K562 (cell line): ENCODE data around the gene FAM20C. TPM values are rescaled to one million over a fixed set of nuclear protein-coding genes. Genes with fewer than 3 reads are reported as not detected.

Experiments used
- CBFA2T3 ChIP-seq: fragments of 450-650 bp; IDR thresholded peaks from 2 replicates; pipeline ENCODE4 v1.6.1; 2017
- COPS2 ChIP-seq: fragments of 450-650 bp; conservative IDR thresholded peaks from 2 replicates; pipeline ENCODE4 v1.6.1; 2016; ENCODE audit warnings: mild to moderate bottlenecking, moderate library complexity
- GABPB2 ChIP-seq: fragments of 250-450 bp; sonication (Bioruptor Pico); conservative IDR thresholded peaks from 2 replicates; pipeline ENCODE4 v1.5.1; 2021; ENCODE audit warnings: mild to moderate bottlenecking
- HMG20B ChIP-seq: fragments of 250-450 bp; sonication (Bioruptor Pico); IDR thresholded peaks from 2 replicates; pipeline ENCODE4 v1.5.0; 2021; ENCODE audit warnings: mild to moderate bottlenecking
- IRF1 ChIP-seq: sonication (generic); formaldehyde crosslinking; IDR thresholded peaks from 2 replicates; pipeline ENCODE4 v1.8.0; 2022; ENCODE audit warnings: missing genetic modification reagents, mild to moderate bottlenecking, borderline replicate concordance
- KDM1A ChIP-seq, 2 experiments: fragments of 450-650 bp; IDR thresholded peaks; 2 replicates each; pipeline ENCODE4 v1.6.1; 2016; ENCODE audit warnings: mild to moderate bottlenecking in 2 of 2
- KLF1 ChIP-seq: fragments of 450-650 bp; IDR thresholded peaks from 2 replicates; pipeline ENCODE4 v1.6.1; 2016; ENCODE audit warnings: missing genetic modification characterization, missing compliant biosample characterization
- NELFE ChIP-seq: IDR thresholded peaks from 2 replicates; pipeline ENCODE4 v1.6.1; 2011; ENCODE audit warnings: mild to moderate bottlenecking; ENCODE audit not compliant: insufficient read depth, insufficient read length
- NR2F6 ChIP-seq: fragments of 450-650 bp; formaldehyde crosslinking; IDR thresholded peaks from 2 replicates; pipeline ENCODE4 v1.4.0; 2020; ENCODE audit warnings: mild to moderate bottlenecking
- PHF21A ChIP-seq: fragments of 450-650 bp; IDR thresholded peaks from 2 replicates; pipeline ENCODE4 v1.6.1; 2017; ENCODE audit warnings: low read depth, borderline replicate concordance
- PTTG1 ChIP-seq: fragments of 450-650 bp; IDR thresholded peaks from 2 replicates; pipeline ENCODE4 v1.6.1; 2016; ENCODE audit warnings: low read depth, mild to moderate bottlenecking, missing genetic modification characterization, missing compliant biosample characterization
- SIN3B ChIP-seq: fragments of 450-650 bp; IDR thresholded peaks from 2 replicates; pipeline ENCODE4 v1.6.1; 2017; ENCODE audit warnings: low read depth, mild to moderate bottlenecking, moderate library complexity
- STAT5A ChIP-seq: IDR thresholded peaks from 2 replicates; pipeline ENCODE4 v1.6.1; 2012; ENCODE audit warnings: low read length, inconsistent platforms, borderline replicate concordance
- TEAD4 ChIP-seq, 2 experiments: sonication (generic) in 1 of 2; formaldehyde crosslinking in 1 of 2; IDR thresholded peaks; 2 replicates each; pipeline versions ENCODE4 v1.6.1 to v1.8.0; 2012 to 2022; ENCODE audit warnings: borderline replicate concordance in 1 of 2, inconsistent platforms in 1 of 2, low read length in 1 of 2, mild to moderate bottlenecking in 1 of 2, missing genetic modification reagents in 1 of 2
- USF1 ChIP-seq: sonication (generic); formaldehyde crosslinking; IDR thresholded peaks from 2 replicates; pipeline ENCODE4 v1.9.0; 2022; ENCODE audit warnings: mild to moderate bottlenecking, missing genetic modification reagents
- ZBTB1 ChIP-seq: sonication (generic); formaldehyde crosslinking; IDR thresholded peaks from 2 replicates; pipeline ENCODE4 v1.8.1; 2023; ENCODE audit warnings: missing genetic modification reagents, low read depth, mild to moderate bottlenecking, borderline replicate concordance
- ZBTB34 ChIP-seq: fragments of 250-450 bp; sonication (Bioruptor Pico); IDR thresholded peaks from 2 replicates; pipeline ENCODE4 v1.8.0; 2021; ENCODE audit warnings: mild to moderate bottlenecking, moderate library complexity
- ZBTB49 ChIP-seq: sonication (generic); formaldehyde crosslinking; IDR thresholded peaks from 2 replicates; pipeline ENCODE4 v1.8.0; 2022; ENCODE audit warnings: missing genetic modification reagents, mild to moderate bottlenecking, borderline replicate concordance
- ZC3H11A ChIP-seq: IDR thresholded peaks from 2 replicates; pipeline ENCODE4 v1.6.1; 2012; ENCODE audit warnings: low read depth, low read length, improper control_type of control experiment
- ZNF277 ChIP-seq: fragments of 250-450 bp; sonication (Bioruptor Pico); IDR thresholded peaks from 2 replicates; pipeline ENCODE4 v1.8.0; 2022; ENCODE audit warnings: inconsistent platforms, mild to moderate bottlenecking, moderate library complexity, borderline replicate concordance
- ZNF79 ChIP-seq: fragments of 250-450 bp; sonication (Bioruptor Pico); IDR thresholded peaks from 2 replicates; pipeline ENCODE4 v1.4.0; 2020; ENCODE audit warnings: low read depth, mild to moderate bottlenecking, moderate library complexity
- polyA plus RNA-seq, 8 experiments: library from polyadenylated mRNA; depleted of rRNA in 4 of 8; stranded (reverse) in 5 of 8; unstranded in 3 of 8; fragments of >200 nt; fragmentation: Nextera tagmentation in 2 of 8; fragmentation: Illumina TruSeq in 1 of 8; extraction: Ambion mirVana in 2 of 8; extraction: Trizol in 1 of 8; gene quantifications; 2 replicates each; pipeline versions ENCODE4 v1.2.1 to v1.2.3, GENCODE V29; 2011 to 2014; ENCODE audit warnings: inconsistent platforms in 1 of 8, missing spikeins in 1 of 8
- total RNA-seq, 7 experiments: library from RNA; depleted of rRNA in 6 of 7; stranded (reverse); fragments of >200 nt in 6 of 7; fragmentation: Illumina TruSeq in 2 of 7; extraction: Trizol in 2 of 7; gene quantifications; 2 replicates each; pipeline versions ENCODE4 v1.2.1 to v1.2.3, GENCODE V29; 2011 to 2021; ENCODE audit warnings: low replicate concordance in 1 of 7

FAM20C gene
- total and polyA plus RNA-seq, 9 of the 15 experiments (the other 6 are each of a cell fraction or from before 2014, with no cell fraction given), result 0.09 TPM; not detected in 8

- no peak for TF ChIP-seq ZNF277 (CRISPR knock-in tag)
- no peak for TF ChIP-seq ZNF79 (CRISPR knock-in tag)
- TF ChIP-seq TEAD4 (IDR thresholded peaks at IDR 0.05; ENCODE audit: low read length), result no peak
- TF ChIP-seq TEAD4 (CRISPR knock-in tag; IDR thresholded peaks at IDR 0.05; ENCODE audit: borderline replicate concordance), result no peak
- no peak for TF ChIP-seq PHF21A
- no peak; the same call in 1 of the 2 replicates for TF ChIP-seq KLF1 (tag)
- no peak for TF ChIP-seq CBFA2T3
- no peak for TF ChIP-seq COPS2
- TF ChIP-seq SIN3B, result peak; percentile 21; the same call in 1 of the 2 replicates
- peak; percentile 89 for TF ChIP-seq USF1
- no peak for TF ChIP-seq ZC3H11A
- no peak for TF ChIP-seq PTTG1 (tag)
- no peak for TF ChIP-seq STAT5A
- TF ChIP-seq IRF1, result no peak
- no peak for TF ChIP-seq ZBTB49 (CRISPR knock-in tag)
- TF ChIP-seq HMG20B (CRISPR knock-in tag), result no peak
- no peak for TF ChIP-seq NR2F6 (CRISPR knock-in tag)
- TF ChIP-seq GABPB2 (CRISPR knock-in tag), result 0 out of 2 replicates have a peak, but pooled peaks have one; percentile 32
- no peak for TF ChIP-seq ZBTB1
- TF ChIP-seq ZBTB34 (CRISPR knock-in tag), result no peak
- no peak for TF ChIP-seq NELFE
- TF ChIP-seq KDM1A (IDR thresholded peaks at IDR 0.05), result no peak
Observed at GRCh38 chr7:148932-149790, 43.2 kb upstream of the FAM20C start (continued).
